Fibroblast of lung (primary cell): Measurements from ENCODE around the gene PKNOX2.

Experiments
- CTCF ChIP-seq, 2 donors: IDR thresholded peaks in 1 of 2; conservative IDR thresholded peaks in 1 of 2; 1 replicate in 1 of 2; 2 replicates in 1 of 2; pipeline ENCODE4 v1.5.1; 2011 to 2012; ENCODE audit warnings: low read length in 2 of 2, control low read depth in 1 of 2, inconsistent platforms in 1 of 2, low read depth in 1 of 2, mild to moderate bottlenecking in 1 of 2
- EZH2 ChIP-seq: IDR thresholded peaks from 2 replicates; pipeline ENCODE4 v1.5.1; 2012; ENCODE audit warnings: low read length, control low read depth, mild to moderate bottlenecking; ENCODE audit errors: missing control alignments

GRCh38 chr11:125272821-125273220, 108.3 kb downstream of the PKNOX2 start:
- no peak for TF ChIP-seq CTCF (conservative IDR thresholded peaks at IDR 0.05 in 1 of 2, IDR thresholded peaks at IDR 0.05 in 1 of 2; ENCODE audit: low read depth in 1 of 2, low read length in 2 of 2)
- TF ChIP-seq EZH2: no peak
